GM10248 (cell line): ENCODE measurements around the gene TPD52L2.
A peak's percentile ranks its signal among the peaks of the same experiment; 100 is the strongest.
"Not testable (repeated sequence)": the region's sequence is repeated elsewhere in the genome, so short reads cannot be mapped to it uniquely, and the experiment has no call there.

Experiments
- CTCF ChIA-PET: fragments of 300-600 bp; sonication (Branson Sonifier 250); formaldehyde crosslinking; extraction: SDS; loops from one replicate; lab custom pipeline; 2021; ENCODE audit warnings: antibody characterized with exemption; lab: Yijun Ruan, JAX
- POLR2A ChIA-PET: fragments of 350-650 bp; sonication (Branson Sonifier 250); formaldehyde crosslinking; extraction: SDS; loops from one replicate; lab custom pipeline; 2020; ENCODE audit warnings: antibody characterized with exemption; lab: Yijun Ruan, JAX
- DNase-seq: peaks from one replicate; pipeline ENCODE4 v3.0.0; 2012; ENCODE audit errors: extremely low spot score
- CTCF ChIP-seq: IDR thresholded peaks from 2 replicates; pipeline ENCODE4 v1.5.1; 2012; ENCODE audit warnings: mild to moderate bottlenecking, low read depth; ENCODE audit errors: extremely low read depth, missing control alignments, control extremely low read depth

The TPD52L2 gene

GRCh38 chr20:63847237-63848002, 17.6 kb upstream of the TPD52L2 start:
- ChIA-PET POLR2A (interaction anchor here (1.0 kb wide), 1 partner anchor 17 kb away, joined by 3 read pairs; the partner anchor contains the start of gene TPD52L2), CTCF (interaction anchor here (0.9 to 1.8 kb wide), 4 partner anchors 17 to 141 kb away, joined by 3 to 6 read pairs (median 4); partner anchors contain the start of gene TPD52L2)
- no peak for DNase-seq
- no peak for TF ChIP-seq CTCF

GRCh38 chr20:63848003-63848911, 16.8 kb upstream of the TPD52L2 start:
- DNase-seq: no peak
- CTCF ChIA-PET: interaction anchor here (0.9 to 1.8 kb wide), 4 partner anchors 16 to 142 kb away, joined by 3 to 6 read pairs (median 4); partner anchors contain the start of gene TPD52L2
- TF ChIP-seq CTCF: no peak
- POLR2A ChIA-PET: interaction anchor here (1.0 kb wide), 1 partner anchor 17 kb away, joined by 3 read pairs; the partner anchor contains the start of gene TPD52L2

GRCh38 chr20:63850689-63851547, 14.2 kb upstream of the TPD52L2 start:
- ChIA-PET POLR2A (interaction anchor here (0.7 kb wide), 1 partner anchor 331 kb away, joined by 3 read pairs; no protein-coding TSS in a partner anchor), CTCF (interaction anchor here (0.7 to 4.5 kb wide), 2 partner anchors 13 to 313 kb away, joined by 3 to 27 read pairs; partner anchors contain the start of gene TPD52L2)
- no peak for TF ChIP-seq CTCF
- DNase-seq: peak; percentile 93

- CTCF ChIA-PET: interaction anchor here (0.7 to 4.5 kb wide), 3 partner anchors 12 to 314 kb away, joined by 3 to 27 read pairs (median 3); partner anchors contain the start of gene TPD52L2
- DNase-seq, POLR2A ChIA-PET: not testable (repeated sequence)
Measured at GRCh38 chr20:63851548-63851943, 13.5 kb upstream of the TPD52L2 start.

- CTCF ChIA-PET: interaction anchor here (4.5 kb wide), 1 partner anchor 10 kb away, joined by 27 read pairs; the partner anchor contains the start of gene TPD52L2
- POLR2A ChIA-PET, DNase-seq: not testable (repeated sequence)
Measured at GRCh38 chr20:63853733-63854068, 11.4 kb upstream of the TPD52L2 start.

GRCh38 chr20:63854069-63854765, 10.9 kb upstream of the TPD52L2 start:
- no peak for TF ChIP-seq CTCF
- peak; percentile 64 for DNase-seq
- ChIA-PET POLR2A (interaction anchor here (1.4 kb wide), 1 partner anchor 11 kb away, joined by 3 read pairs; the partner anchor contains the start of gene TPD52L2), CTCF (interaction anchor here (0.7 to 4.5 kb wide), 3 partner anchors 10 to 317 kb away, joined by 3 to 27 read pairs (median 3); partner anchors contain the start of genes PTK6 and TPD52L2)
